ENCODE data around the gene LINC00237. TPM values are rescaled to one million over a fixed set of nuclear protein-coding genes. Genes with fewer than 3 reads are reported as not detected.

The LINC00237 gene
- total and polyA plus RNA-seq, 2 of the 8 experiments (the other 6 are each of a cell fraction or from before 2014, with no cell fraction given): 0.28 to 1.4 TPM

DNA sequence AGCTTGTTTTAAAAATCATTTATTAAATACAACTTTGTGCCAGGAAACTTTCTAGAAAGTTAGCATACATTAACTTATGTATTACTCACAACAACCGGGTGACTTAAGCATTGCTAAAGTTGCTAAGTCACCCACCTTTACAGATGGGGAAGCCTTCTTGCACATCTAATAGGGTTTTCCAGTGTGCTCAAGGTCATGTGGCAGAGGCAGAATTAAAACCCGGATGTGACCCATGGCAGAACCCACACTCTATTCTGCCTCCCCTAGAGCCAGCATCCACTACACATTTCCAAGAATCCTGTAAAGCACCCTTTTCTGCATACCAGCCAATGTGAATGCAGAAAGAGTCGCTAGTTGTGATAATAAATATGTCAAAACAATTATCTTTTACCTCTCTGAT is 13.4 kb downstream of the LINC00237 start (continued):
- TF ChIP-seq YY1 (IDR thresholded peaks at IDR 0.05; ENCODE audit: low read depth, low read length): no peak
